HepG2 (cell line): Measurements from ENCODE around the gene PSENEN. TPM values are rescaled to one million over a fixed set of nuclear protein-coding genes. Genes with fewer than 3 reads are reported as not detected.
A peak's percentile ranks its signal among the peaks of the same experiment; 100 is the strongest.

Experiments used
- ATM ChIP-seq: fragments of 450-650 bp; IDR thresholded peaks from 2 replicates; pipeline ENCODE4 v1.7.1; 2017; ENCODE audit warnings: mild to moderate bottlenecking, borderline replicate concordance
- BORCS8-MEF2B ChIP-seq: sonication (generic); formaldehyde crosslinking; IDR thresholded peaks from 2 replicates; pipeline ENCODE4 v1.8.0; 2022; ENCODE audit warnings: mild to moderate bottlenecking, missing genetic modification reagents
- ELF4 ChIP-seq: sonication (generic); formaldehyde crosslinking; IDR thresholded peaks from 2 replicates; pipeline ENCODE4 v1.5.0; 2020; ENCODE audit warnings: missing genetic modification reagents, mild to moderate bottlenecking, moderate library complexity, borderline replicate concordance
- HNRNPUL1 ChIP-seq: fragments of 200-400 bp; formaldehyde crosslinking; IDR thresholded peaks from 2 replicates; pipeline ENCODE4 v1.6.1; 2017; ENCODE audit warnings: low read depth, mild to moderate bottlenecking, low read length, moderate library complexity
- KLF9 ChIP-seq: IDR thresholded peaks from 2 replicates; pipeline ENCODE4 v1.6.1; 2016; ENCODE audit warnings: low read depth
- KMT2A ChIP-seq: sonication (generic); formaldehyde crosslinking; IDR thresholded peaks from 2 replicates; pipeline ENCODE4 v1.4.0; 2020; ENCODE audit warnings: missing genetic modification reagents
- LBX2 ChIP-seq: sonication (generic); formaldehyde crosslinking; IDR thresholded peaks from 2 replicates; pipeline ENCODE4 v1.5.0; 2020; ENCODE audit warnings: missing genetic modification reagents, mild to moderate bottlenecking, borderline replicate concordance
- MAFG ChIP-seq: sonication (generic); formaldehyde crosslinking; IDR thresholded peaks from 2 replicates; pipeline ENCODE4 v1.5.1; 2020; ENCODE audit warnings: mild to moderate bottlenecking, missing genetic modification reagents
- RXRA ChIP-seq: sonication (generic); formaldehyde crosslinking; IDR thresholded peaks from 2 replicates; pipeline ENCODE4 v1.5.1; 2020; ENCODE audit warnings: missing genetic modification reagents
- SPEN ChIP-seq: sonication (generic); formaldehyde crosslinking; IDR thresholded peaks from 2 replicates; pipeline ENCODE4 v1.5.1; 2020; ENCODE audit warnings: low read depth, mild to moderate bottlenecking, missing genetic modification reagents
- ZNF136 ChIP-seq: sonication (generic); formaldehyde crosslinking; IDR thresholded peaks from 2 replicates; pipeline ENCODE4 v1.8.1; 2022; ENCODE audit warnings: low read depth, mild to moderate bottlenecking, moderate library complexity, missing genetic modification reagents
- ZNF513 ChIP-seq: sonication (generic); formaldehyde crosslinking; conservative IDR thresholded peaks from 2 replicates; pipeline ENCODE4 v1.5.0; 2020; ENCODE audit warnings: missing genetic modification reagents
- ZNF550 ChIP-seq: sonication (generic); formaldehyde crosslinking; IDR thresholded peaks from 2 replicates; pipeline ENCODE4 v1.4.0; 2020; ENCODE audit warnings: mild to moderate bottlenecking, missing genetic modification reagents, borderline replicate concordance
- ZNF574 ChIP-seq: sonication (generic); formaldehyde crosslinking; IDR thresholded peaks from 2 replicates; pipeline ENCODE4 v1.4.0; 2020; ENCODE audit warnings: missing genetic modification reagents
- polyA plus RNA-seq, 8 experiments: library from polyadenylated mRNA; depleted of rRNA in 3 of 8; stranded (reverse) in 7 of 8; unstranded in 1 of 8; fragments of >200 nt; fragmentation: Illumina TruSeq in 4 of 8; extraction: Trizol in 4 of 8; gene quantifications; 2 replicates each; pipeline versions ENCODE4 v1.2.1 to v1.2.3, GENCODE V29; 2011 to 2016; ENCODE audit warnings: low read depth in 4 of 8, missing spikeins in 1 of 8, mixed read lengths in 1 of 8; ENCODE audit not compliant: insufficient read depth in 1 of 8
- total RNA-seq, 5 experiments: library from RNA; depleted of rRNA; stranded (reverse); fragments of >200 nt; fragmentation: Illumina TruSeq; extraction: Trizol; gene quantifications; 2 replicates each; pipeline ENCODE4 v1.2.3, GENCODE V29; 2016; ENCODE audit warnings: low read depth in 1 of 5
- TF ChIP-seq, protein P1 (sequence below): sonication (generic); formaldehyde crosslinking; IDR thresholded peaks from 2 replicates; pipeline ENCODE4 v1.4.0; 2020; ENCODE audit warnings: mild to moderate bottlenecking, missing genetic modification reagents
- TF ChIP-seq, protein P2 (sequence below): sonication (generic); formaldehyde crosslinking; IDR thresholded peaks from 2 replicates; pipeline ENCODE4 v1.4.0; 2020; ENCODE audit warnings: mild to moderate bottlenecking, missing genetic modification reagents
- TF ChIP-seq, protein P3 (sequence below): sonication (generic); formaldehyde crosslinking; IDR thresholded peaks from 2 replicates; pipeline ENCODE4 v1.4.0; 2020; ENCODE audit warnings: missing genetic modification reagents

Gene PSENEN
- total and polyA plus RNA-seq, 2 of the 13 experiments (the other 11 are each of a cell fraction or from before 2014, with no cell fraction given): 16.9 to 34.2 TPM

DNA sequence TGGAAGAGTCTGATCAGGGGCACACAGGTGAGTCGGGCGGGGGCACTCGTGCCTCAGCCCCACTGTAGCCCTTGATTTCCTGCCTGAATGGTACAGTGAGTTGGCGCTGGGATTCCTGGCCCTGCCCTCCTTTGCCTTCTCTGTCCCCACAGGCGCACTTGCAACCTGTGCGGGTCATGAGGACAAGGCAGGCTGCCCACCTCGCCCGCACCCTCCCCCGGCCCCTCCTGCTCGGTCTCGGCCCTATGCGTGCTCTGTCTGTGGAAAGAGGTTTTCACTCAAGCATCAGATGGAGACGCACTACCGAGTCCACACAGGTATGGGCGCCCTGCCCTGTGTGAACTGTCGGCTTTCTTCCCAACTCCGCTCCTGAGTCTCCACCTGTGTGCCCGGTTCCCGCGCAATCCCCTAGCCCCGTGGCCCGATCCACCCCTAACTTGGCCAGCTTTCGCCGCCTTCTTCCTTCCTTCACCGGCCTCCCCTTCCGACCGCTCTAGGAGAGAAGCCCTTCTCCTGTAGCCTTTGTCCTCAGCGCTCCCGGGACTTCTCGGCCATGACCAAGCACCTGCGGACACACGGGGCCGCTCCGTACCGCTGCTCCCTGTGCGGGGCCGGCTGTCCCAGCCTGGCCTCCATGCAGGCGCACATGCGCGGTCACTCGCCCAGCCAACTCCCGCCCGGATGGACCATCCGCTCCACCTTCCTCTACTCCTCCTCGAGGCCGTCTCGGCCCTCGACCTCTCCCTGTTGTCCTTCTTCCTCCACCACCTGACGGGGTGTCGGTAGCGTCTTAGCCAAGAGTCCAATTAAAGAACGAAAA is 29.3 kb upstream of the PSENEN start (continued):
- TF ChIP-seq, protein P1, sequence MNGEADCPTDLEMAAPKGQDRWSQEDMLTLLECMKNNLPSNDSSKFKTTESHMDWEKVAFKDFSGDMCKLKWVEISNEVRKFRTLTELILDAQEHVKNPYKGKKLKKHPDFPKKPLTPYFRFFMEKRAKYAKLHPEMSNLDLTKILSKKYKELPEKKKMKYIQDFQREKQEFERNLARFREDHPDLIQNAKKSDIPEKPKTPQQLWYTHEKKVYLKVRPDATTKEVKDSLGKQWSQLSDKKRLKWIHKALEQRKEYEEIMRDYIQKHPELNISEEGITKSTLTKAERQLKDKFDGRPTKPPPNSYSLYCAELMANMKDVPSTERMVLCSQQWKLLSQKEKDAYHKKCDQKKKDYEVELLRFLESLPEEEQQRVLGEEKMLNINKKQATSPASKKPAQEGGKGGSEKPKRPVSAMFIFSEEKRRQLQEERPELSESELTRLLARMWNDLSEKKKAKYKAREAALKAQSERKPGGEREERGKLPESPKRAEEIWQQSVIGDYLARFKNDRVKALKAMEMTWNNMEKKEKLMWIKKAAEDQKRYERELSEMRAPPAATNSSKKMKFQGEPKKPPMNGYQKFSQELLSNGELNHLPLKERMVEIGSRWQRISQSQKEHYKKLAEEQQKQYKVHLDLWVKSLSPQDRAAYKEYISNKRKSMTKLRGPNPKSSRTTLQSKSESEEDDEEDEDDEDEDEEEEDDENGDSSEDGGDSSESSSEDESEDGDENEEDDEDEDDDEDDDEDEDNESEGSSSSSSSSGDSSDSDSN (CRISPR knock-in tag): peak; percentile 88
- no peak for TF ChIP-seq LBX2 (CRISPR knock-in tag)
- TF ChIP-seq ZNF513 (CRISPR knock-in tag): no peak
- TF ChIP-seq KMT2A (CRISPR knock-in tag): 0 out of 2 replicates have a peak, but pooled peaks have one; percentile 11
- no peak for TF ChIP-seq RXRA (CRISPR knock-in tag)
- TF ChIP-seq ZNF136 (CRISPR knock-in tag): peak; percentile 49; the same call in 1 of the 2 replicates
- no peak for TF ChIP-seq HNRNPUL1
- TF ChIP-seq MAFG (CRISPR knock-in tag): 0 out of 2 replicates have a peak, but pooled peaks have one; percentile 39
- peak; percentile 88 for TF ChIP-seq BORCS8-MEF2B (CRISPR knock-in tag)
- no peak for TF ChIP-seq ATM
- no peak; the same call in 1 of the 2 replicates for TF ChIP-seq ZNF574 (CRISPR knock-in tag)
- no peak for TF ChIP-seq ZNF550 (CRISPR knock-in tag)
- TF ChIP-seq KLF9: no peak
- TF ChIP-seq, protein P2, sequence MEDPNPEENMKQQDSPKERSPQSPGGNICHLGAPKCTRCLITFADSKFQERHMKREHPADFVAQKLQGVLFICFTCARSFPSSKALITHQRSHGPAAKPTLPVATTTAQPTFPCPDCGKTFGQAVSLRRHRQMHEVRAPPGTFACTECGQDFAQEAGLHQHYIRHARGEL (CRISPR knock-in tag): no peak
- no peak for TF ChIP-seq ELF4 (CRISPR knock-in tag)
- TF ChIP-seq, protein P3, sequence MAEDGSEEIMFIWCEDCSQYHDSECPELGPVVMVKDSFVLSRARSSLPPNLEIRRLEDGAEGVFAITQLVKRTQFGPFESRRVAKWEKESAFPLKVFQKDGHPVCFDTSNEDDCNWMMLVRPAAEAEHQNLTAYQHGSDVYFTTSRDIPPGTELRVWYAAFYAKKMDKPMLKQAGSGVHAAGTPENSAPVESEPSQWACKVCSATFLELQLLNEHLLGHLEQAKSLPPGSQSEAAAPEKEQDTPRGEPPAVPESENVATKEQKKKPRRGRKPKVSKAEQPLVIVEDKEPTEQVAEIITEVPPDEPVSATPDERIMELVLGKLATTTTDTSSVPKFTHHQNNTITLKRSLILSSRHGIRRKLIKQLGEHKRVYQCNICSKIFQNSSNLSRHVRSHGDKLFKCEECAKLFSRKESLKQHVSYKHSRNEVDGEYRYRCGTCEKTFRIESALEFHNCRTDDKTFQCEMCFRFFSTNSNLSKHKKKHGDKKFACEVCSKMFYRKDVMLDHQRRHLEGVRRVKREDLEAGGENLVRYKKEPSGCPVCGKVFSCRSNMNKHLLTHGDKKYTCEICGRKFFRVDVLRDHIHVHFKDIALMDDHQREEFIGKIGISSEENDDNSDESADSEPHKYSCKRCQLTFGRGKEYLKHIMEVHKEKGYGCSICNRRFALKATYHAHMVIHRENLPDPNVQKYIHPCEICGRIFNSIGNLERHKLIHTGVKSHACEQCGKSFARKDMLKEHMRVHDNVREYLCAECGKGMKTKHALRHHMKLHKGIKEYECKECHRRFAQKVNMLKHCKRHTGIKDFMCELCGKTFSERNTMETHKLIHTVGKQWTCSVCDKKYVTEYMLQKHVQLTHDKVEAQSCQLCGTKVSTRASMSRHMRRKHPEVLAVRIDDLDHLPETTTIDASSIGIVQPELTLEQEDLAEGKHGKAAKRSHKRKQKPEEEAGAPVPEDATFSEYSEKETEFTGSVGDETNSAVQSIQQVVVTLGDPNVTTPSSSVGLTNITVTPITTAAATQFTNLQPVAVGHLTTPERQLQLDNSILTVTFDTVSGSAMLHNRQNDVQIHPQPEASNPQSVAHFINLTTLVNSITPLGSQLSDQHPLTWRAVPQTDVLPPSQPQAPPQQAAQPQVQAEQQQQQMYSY (CRISPR knock-in tag): 0 out of 2 replicates have a peak, but pooled peaks have one; percentile 48
- no peak for TF ChIP-seq SPEN (CRISPR knock-in tag)
